ENCODE measurements around the gene MRTFA. TPM values are rescaled to one million over a fixed set of nuclear protein-coding genes. Genes with fewer than 3 reads are reported as not detected.

Gene MRTFA
- total and polyA plus RNA-seq, 2 of the 13 experiments (the other 11 are each of a cell fraction or from before 2014, with no cell fraction given) = 2.4 to 8.2 TPM

DNA sequence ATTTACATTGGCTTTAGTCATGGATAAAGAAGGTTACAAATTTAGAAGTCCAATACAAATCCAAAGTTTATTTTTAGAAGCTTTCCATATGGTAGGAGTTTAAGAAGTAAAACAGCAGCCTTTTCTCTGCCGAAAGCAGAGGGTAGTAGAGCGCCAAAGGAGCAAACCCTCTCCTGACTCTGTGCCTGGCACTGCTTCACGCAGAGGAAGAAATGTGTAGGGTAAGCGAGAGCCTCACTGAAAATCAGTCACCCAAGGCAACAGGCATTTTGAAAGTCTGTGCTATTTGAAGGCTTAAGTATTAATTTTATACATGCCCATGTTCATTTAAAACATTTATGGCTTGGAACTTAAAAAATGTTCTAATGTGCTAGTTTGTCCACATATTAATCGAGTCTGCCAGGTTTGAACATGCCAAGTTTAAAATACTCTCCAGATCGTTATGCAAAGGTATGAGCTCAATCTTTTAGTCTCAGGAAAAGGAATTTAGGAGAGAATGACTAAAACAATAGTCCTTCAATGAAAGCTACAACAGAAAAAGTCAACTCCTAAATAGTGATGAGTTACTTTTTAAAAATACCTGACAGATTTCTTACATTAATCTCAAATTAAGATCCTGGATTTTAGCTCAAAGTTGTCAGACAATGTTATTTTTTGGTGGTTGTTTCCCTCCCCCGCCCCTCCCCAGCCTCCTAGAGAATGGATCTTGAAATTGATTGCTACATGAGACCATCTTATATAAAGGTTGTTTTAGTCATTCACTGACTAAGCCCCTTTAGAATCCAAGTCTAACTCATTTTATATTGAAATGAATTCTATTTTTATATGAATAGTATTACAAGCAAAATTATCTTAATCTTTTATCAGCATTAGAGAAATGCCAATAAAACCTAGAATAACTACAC, 38.7 kb downstream of the MRTFA start:
- Histone ChIP-seq H3K9ac (ENCODE audit: insufficient read depth, low read depth, low read length) (no peak overlapping the region), H3K4me2 (ENCODE audit: low read depth, low read length) (no peak overlapping the region), H3K27me3 (ENCODE audit: control insufficient read depth in 1 of 2, insufficient read depth in 2 of 2, low read length in 2 of 2) (no peaks in the 10 kb centered on the region), H4K20me1 (ENCODE audit: insufficient read depth, low read length) (peaks cover 4% of the 10 kb centered on the region; the same call in 1 of the 2 replicates), H3K4me1 (ENCODE audit: insufficient read depth, low read length) (peaks cover 73% of the 10 kb centered on the region), H3K4me3 (replicated peaks in 1 of 3; ENCODE audit: insufficient read depth in 1 of 3, low read depth in 2 of 3, low read length in 3 of 3) (no peak overlapping the region), H3K79me2 (ENCODE audit: insufficient read depth, low read length) (peaks cover 76% of the 10 kb centered on the region), H2AFZ (ENCODE audit: low read length) (no peak overlapping the region), H3K9me3 (ENCODE audit: low read length) (no peaks in the 10 kb centered on the region), H3K36me3 (replicated peaks in 1 of 2; ENCODE audit: control insufficient read depth in 1 of 2, insufficient read depth in 2 of 2, low read length in 2 of 2) (no peaks in the 10 kb centered on the region; a peak in 1 of 5 replicates), H3K27ac (ENCODE audit: extremely low read length, insufficient read depth, low read length) (no peak overlapping the region)
- TF ChIP-seq AHR (CRISPR knock-in tag; IDR thresholded peaks at IDR 0.05) = no peak
- CTCF ChIA-PET (ENCODE audit: low intra/inter-chr PET ratio, low total read pairs) = no interaction called here
- DNase-seq (ENCODE audit: low spot score) (no peak), ATAC-seq (no peak), FAIRE-seq (no peak)
- no TSS peak for BruUV-seq (replicated peaks)
- intact Hi-C loops (cut with micrococcal nuclease; ENCODE audit: unreplicated experiment) = no loop called here
- in situ Hi-C loops (cut with HindIII; ENCODE audit: extremely low pct_ligation_motif_present, low pct_unique_long_range_greater_than_20kb) = no loop called here
- POLR2A ChIA-PET = no interaction called here
- WGBS (ENCODE audit: low lambda C conversion rate) = 91% methylated on average over 7 of the region's 7 CpGs

- Histone ChIP-seq H3K4me1 (ENCODE audit: insufficient read depth, low read length) (peaks cover 69% of the 10 kb centered on the region), H3K27me3 (ENCODE audit: control insufficient read depth in 1 of 2, insufficient read depth in 2 of 2, low read length in 2 of 2) (no peaks in the 10 kb centered on the region), H3K9ac (ENCODE audit: insufficient read depth, low read depth, low read length) (no peak overlapping the region), H3K36me3 (replicated peaks in 1 of 2; ENCODE audit: control insufficient read depth in 1 of 2, insufficient read depth in 2 of 2, low read length in 2 of 2) (no peaks in the 10 kb centered on the region), H3K9me3 (ENCODE audit: low read length) (no peaks in the 10 kb centered on the region), H2AFZ (ENCODE audit: low read length) (no peak overlapping the region), H3K4me3 (replicated peaks in 1 of 3; ENCODE audit: insufficient read depth in 1 of 3, low read depth in 2 of 3, low read length in 3 of 3) (no peak overlapping the region), H3K4me2 (ENCODE audit: low read depth, low read length) (no peak overlapping the region), H3K79me2 (ENCODE audit: insufficient read depth, low read length) (peaks cover 73% of the 10 kb centered on the region), H4K20me1 (ENCODE audit: insufficient read depth, low read length) (peaks cover 4% of the 10 kb centered on the region; the same call in 1 of the 2 replicates), H3K27ac (ENCODE audit: extremely low read length, insufficient read depth, low read length) (no peak overlapping the region)
- FAIRE-seq = no peak
- no peak for DNase-seq (ENCODE audit: low spot score)
- CTCF ChIA-PET (ENCODE audit: low intra/inter-chr PET ratio, low total read pairs) = no interaction called here
- in situ Hi-C loops (cut with HindIII; ENCODE audit: extremely low pct_ligation_motif_present, low pct_unique_long_range_greater_than_20kb) (no loop called here), intact Hi-C loops (cut with micrococcal nuclease; ENCODE audit: unreplicated experiment) (no loop called here)
- POLR2A ChIA-PET = no interaction called here
- ATAC-seq = no peak
- 94% methylated on average over 2 of the region's 2 CpGs for whole genome bisulfite sequencing (ENCODE audit: low lambda C conversion rate)
- no TSS peak for BruUV-seq (replicated peaks)
- TF ChIP-seq EED (CRISPR knock-in tag; IDR thresholded peaks at IDR 0.05) = no peak
- no peak for TF ChIP-seq ZNF740 (CRISPR knock-in tag; IDR thresholded peaks at IDR 0.05)
- TF ChIP-seq, protein P1, sequence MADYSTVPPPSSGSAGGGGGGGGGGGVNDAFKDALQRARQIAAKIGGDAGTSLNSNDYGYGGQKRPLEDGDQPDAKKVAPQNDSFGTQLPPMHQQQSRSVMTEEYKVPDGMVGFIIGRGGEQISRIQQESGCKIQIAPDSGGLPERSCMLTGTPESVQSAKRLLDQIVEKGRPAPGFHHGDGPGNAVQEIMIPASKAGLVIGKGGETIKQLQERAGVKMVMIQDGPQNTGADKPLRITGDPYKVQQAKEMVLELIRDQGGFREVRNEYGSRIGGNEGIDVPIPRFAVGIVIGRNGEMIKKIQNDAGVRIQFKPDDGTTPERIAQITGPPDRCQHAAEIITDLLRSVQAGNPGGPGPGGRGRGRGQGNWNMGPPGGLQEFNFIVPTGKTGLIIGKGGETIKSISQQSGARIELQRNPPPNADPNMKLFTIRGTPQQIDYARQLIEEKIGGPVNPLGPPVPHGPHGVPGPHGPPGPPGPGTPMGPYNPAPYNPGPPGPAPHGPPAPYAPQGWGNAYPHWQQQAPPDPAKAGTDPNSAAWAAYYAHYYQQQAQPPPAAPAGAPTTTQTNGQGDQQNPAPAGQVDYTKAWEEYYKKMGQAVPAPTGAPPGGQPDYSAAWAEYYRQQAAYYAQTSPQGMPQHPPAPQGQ (CRISPR knock-in tag; IDR thresholded peaks at IDR 0.05; ENCODE audit: borderline replicate concordance) = no peak
- TF ChIP-seq, protein P2, sequence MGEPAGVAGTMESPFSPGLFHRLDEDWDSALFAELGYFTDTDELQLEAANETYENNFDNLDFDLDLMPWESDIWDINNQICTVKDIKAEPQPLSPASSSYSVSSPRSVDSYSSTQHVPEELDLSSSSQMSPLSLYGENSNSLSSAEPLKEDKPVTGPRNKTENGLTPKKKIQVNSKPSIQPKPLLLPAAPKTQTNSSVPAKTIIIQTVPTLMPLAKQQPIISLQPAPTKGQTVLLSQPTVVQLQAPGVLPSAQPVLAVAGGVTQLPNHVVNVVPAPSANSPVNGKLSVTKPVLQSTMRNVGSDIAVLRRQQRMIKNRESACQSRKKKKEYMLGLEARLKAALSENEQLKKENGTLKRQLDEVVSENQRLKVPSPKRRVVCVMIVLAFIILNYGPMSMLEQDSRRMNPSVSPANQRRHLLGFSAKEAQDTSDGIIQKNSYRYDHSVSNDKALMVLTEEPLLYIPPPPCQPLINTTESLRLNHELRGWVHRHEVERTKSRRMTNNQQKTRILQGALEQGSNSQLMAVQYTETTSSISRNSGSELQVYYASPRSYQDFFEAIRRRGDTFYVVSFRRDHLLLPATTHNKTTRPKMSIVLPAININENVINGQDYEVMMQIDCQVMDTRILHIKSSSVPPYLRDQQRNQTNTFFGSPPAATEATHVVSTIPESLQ (CRISPR knock-in tag; conservative IDR thresholded peaks at IDR 0.05) = no peak
- TF ChIP-seq KLF11 (CRISPR knock-in tag; IDR thresholded peaks at IDR 0.05) = no peak
- TF ChIP-seq FOXA1 (IDR thresholded peaks at IDR 0.05) = no peak
- no peak for TF ChIP-seq FOXA1 (CRISPR knock-in tag; IDR thresholded peaks at IDR 0.05)
- no peak for TF ChIP-seq ZBTB2 (CRISPR knock-in tag; IDR thresholded peaks at IDR 0.05; ENCODE audit: low read depth)
- TF ChIP-seq ZNF713 (CRISPR knock-in tag; IDR thresholded peaks at IDR 0.05) = no peak
- no peak for TF ChIP-seq KLF13 (CRISPR knock-in tag; IDR thresholded peaks at IDR 0.05)
These were observed 40.9 kb downstream of the MRTFA start for GRCh38 chr22:40595497-40596234.

Measured in HepG2 (cell line).